H1 (cell line): ENCODE measurements around the gene TGM3. TPM values are rescaled to one million over a fixed set of nuclear protein-coding genes. Genes with fewer than 3 reads are reported as not detected.
A peak's percentile ranks its signal among the peaks of the same experiment; 100 is the strongest.

Source experiments
- CTCF ChIA-PET: fragments of 300-600 bp; sonication (Branson Sonifier 250); formaldehyde crosslinking; loops from one replicate; lab custom pipeline; 2021; ENCODE audit not compliant: partially characterized antibody; lab: Charles Lee
- POLR2A ChIA-PET: fragments of 300-600 bp; sonication (Branson Sonifier 250); formaldehyde crosslinking; loops from one replicate; lab custom pipeline; 2021; ENCODE audit warnings: inconsistent platforms; ENCODE audit not compliant: partially characterized antibody; lab: Charles Lee
- DNase-seq, 2 experiments: peaks; one replicate each; pipeline versions ENCODE4 v3.0.0 to v3.0.0-alpha.2; 2010 to 2022; ENCODE audit warnings: low spot score in 2 of 2, low read depth in 1 of 2, mixed read lengths in 1 of 2
- FAIRE-seq: peaks from 2 replicates; lab custom pipeline; 2011; peaks lifted over from hg19 to GRCh38; lab: Jason Lieb, UNC
- H2AFZ ChIP-seq: 2 replicates; pipeline ENCODE4 v1.8.1; 2012; ENCODE audit warnings: low read length, inconsistent platforms
- H2AK5ac ChIP-seq: 2 replicates; pipeline ENCODE4 v1.6.1; 2013; ENCODE audit warnings: low read depth, low read length
- H2BK120ac ChIP-seq: replicated peaks from 2 replicates; pipeline ENCODE3; 2013; ENCODE audit warnings: low read depth, low read length, inconsistent platforms
- H2BK12ac ChIP-seq: 2 replicates; pipeline ENCODE4 v1.6.1; 2013; ENCODE audit warnings: low read depth, low read length
- H2BK15ac ChIP-seq: 2 replicates; pipeline ENCODE4 v1.6.1; 2013; ENCODE audit warnings: low read length
- H2BK20ac ChIP-seq: 2 replicates; pipeline ENCODE4 v1.6.1; 2013; ENCODE audit warnings: low read length
- H2BK5ac ChIP-seq: 2 replicates; pipeline ENCODE4 v1.6.1; 2013; ENCODE audit warnings: low read depth, low read length
- H3K14ac ChIP-seq: 2 replicates; pipeline ENCODE4 v1.6.1; 2013; ENCODE audit warnings: inconsistent platforms; ENCODE audit not compliant: insufficient read length
- H3K18ac ChIP-seq: 2 replicates; pipeline ENCODE4 v1.6.1; 2013; ENCODE audit warnings: low read length; ENCODE audit errors: extremely low read depth
- H3K23ac ChIP-seq: 2 replicates; pipeline ENCODE4 v1.6.1; 2013; ENCODE audit warnings: inconsistent platforms; ENCODE audit not compliant: insufficient read length
- H3K23me2 ChIP-seq: 2 replicates; pipeline ENCODE4 v1.6.1; 2013; ENCODE audit warnings: low read depth, low read length
- H3K27ac ChIP-seq: 2 replicates; pipeline ENCODE4 v1.6.1; 2011; ENCODE audit warnings: low read depth, low read length, inconsistent platforms
- H3K27me3 ChIP-seq, 4 experiments: replicated peaks in 1 of 4; 1 replicate in 1 of 4; 2 replicates in 3 of 4; pipeline versions ENCODE4 v1.6.1 to v1.8.1; 2011 to 2013; ENCODE audit warnings: low read length in 3 of 4, mild to moderate bottlenecking in 3 of 4, inconsistent platforms in 2 of 4, mixed read lengths in 2 of 4, moderate library complexity in 1 of 4; ENCODE audit not compliant: control insufficient read depth in 3 of 4, insufficient read depth in 3 of 4; ENCODE audit errors: extremely low read depth in 1 of 4
- H3K36me3 ChIP-seq, 4 experiments: 2 replicates each; pipeline versions ENCODE4 v1.6.1 to v1.8.1; 2011 to 2013; ENCODE audit warnings: mild to moderate bottlenecking in 4 of 4, low read length in 3 of 4, moderate library complexity in 2 of 4, control low read depth in 1 of 4, inconsistent platforms in 1 of 4; ENCODE audit not compliant: insufficient read depth in 4 of 4, control insufficient read depth in 2 of 4
- H3K4ac ChIP-seq: replicated peaks from 2 replicates; pipeline ENCODE3; 2013; ENCODE audit warnings: low read length, low read depth, mixed read lengths, inconsistent platforms; ENCODE audit not compliant: insufficient read length
- H3K4me1 ChIP-seq, 4 experiments: replicated peaks in 1 of 4; 1 replicate in 1 of 4; 2 replicates in 3 of 4; pipeline versions ENCODE4 v1.6.1 to v1.8.1; 2011 to 2013; ENCODE audit warnings: low read length in 3 of 4, inconsistent platforms in 2 of 4, mixed read lengths in 1 of 4; ENCODE audit not compliant: insufficient read depth in 4 of 4, control insufficient read depth in 3 of 4
- H3K4me2 ChIP-seq, 2 experiments: 2 replicates each; pipeline versions ENCODE4 v1.6.1 to v1.8.1; 2011 to 2013; ENCODE audit warnings: low read depth in 2 of 2, low read length in 2 of 2, control low read depth in 1 of 2, inconsistent platforms in 1 of 2, mild to moderate bottlenecking in 1 of 2; ENCODE audit not compliant: insufficient read depth in 1 of 2
- H3K4me3 ChIP-seq, 4 experiments: fragments of 200-600, 300-600 bp in 1 of 4; sonication (generic), shearing (Covaris generic), sonication (Bioruptor Twin) in 1 of 4; 2 replicates each; pipeline versions ENCODE4 v1.5.1 to v1.8.1; 2011 to 2016; ENCODE audit warnings: low read length in 4 of 4, low read depth in 3 of 4, control low read depth in 2 of 4, inconsistent platforms in 2 of 4, mild to moderate bottlenecking in 2 of 4, mixed read lengths in 1 of 4, moderate library complexity in 1 of 4; ENCODE audit not compliant: insufficient read depth in 2 of 4; ENCODE audit errors: extremely low read depth in 1 of 4
- H3K56ac ChIP-seq: replicated peaks from 2 replicates; pipeline ENCODE3; 2013; ENCODE audit warnings: low read depth, mild to moderate bottlenecking, mixed read lengths, low read length, inconsistent platforms; ENCODE audit not compliant: insufficient read length
- H3K79me1 ChIP-seq: 2 replicates; pipeline ENCODE4 v1.6.1; 2013; ENCODE audit warnings: low read depth, low read length, control low read depth
- H3K79me2 ChIP-seq, 2 experiments: 2 replicates each; pipeline versions ENCODE4 v1.6.1 to v1.8.1; 2012 to 2013; ENCODE audit warnings: low read length in 2 of 2, mild to moderate bottlenecking in 2 of 2, inconsistent platforms in 1 of 2; ENCODE audit not compliant: insufficient read depth in 2 of 2, control insufficient read depth in 1 of 2
- H3K9ac ChIP-seq, 4 experiments: replicated peaks in 1 of 4; 1 replicate in 1 of 4; 2 replicates in 3 of 4; pipeline versions ENCODE4 v1.6.1 to v1.8.1; 2011 to 2013; ENCODE audit warnings: low read depth in 3 of 4, low read length in 3 of 4, control low read depth in 2 of 4, mild to moderate bottlenecking in 2 of 4, moderate library complexity in 2 of 4, inconsistent platforms in 1 of 4; ENCODE audit errors: extremely low read depth in 1 of 4
- H3K9me3 ChIP-seq, 2 experiments: 2 replicates each; pipeline versions ENCODE4 v1.6.1 to v1.8.1; 2012 to 2013; ENCODE audit warnings: mild to moderate bottlenecking in 2 of 2, moderate library complexity in 2 of 2, control low read depth in 1 of 2, inconsistent platforms in 1 of 2, low read depth in 1 of 2, low read length in 1 of 2, mixed read lengths in 1 of 2; ENCODE audit not compliant: insufficient read depth in 2 of 2
- H4K20me1 ChIP-seq, 2 experiments: replicated peaks in 1 of 2; 2 replicates each; pipeline versions ENCODE3 to v1.8.1; 2011 to 2013; ENCODE audit warnings: inconsistent platforms in 2 of 2, low read length in 2 of 2, mild to moderate bottlenecking in 1 of 2; ENCODE audit not compliant: insufficient read depth in 2 of 2, control insufficient read depth in 1 of 2
- H4K5ac ChIP-seq: 2 replicates; pipeline ENCODE4 v1.6.1; 2013; ENCODE audit warnings: low read length, low read depth, mixed read lengths, inconsistent platforms; ENCODE audit not compliant: insufficient read length
- H4K8ac ChIP-seq: 2 replicates; pipeline ENCODE4 v1.8.0; 2013; ENCODE audit warnings: mild to moderate bottlenecking, moderate library complexity, low read length, inconsistent platforms; ENCODE audit not compliant: insufficient read depth; ENCODE audit errors: extremely low read depth
- H4K91ac ChIP-seq: replicated peaks from 2 replicates; pipeline ENCODE3; 2013; ENCODE audit warnings: low read length, mixed read lengths, inconsistent platforms; ENCODE audit not compliant: insufficient read length
- CBX5 ChIP-seq: fragments of 300-800, 300-1000 bp; sonication (generic); IDR thresholded peaks from 2 replicates; pipeline ENCODE4 v1.7.1; 2016; ENCODE audit warnings: antibody characterized with exemption, low read length, low read depth
- JUND ChIP-seq: IDR thresholded peaks from 2 replicates; pipeline ENCODE4 v1.6.1; 2011; ENCODE audit warnings: mild to moderate bottlenecking, improper control_type of control experiment, low read length
- PHF8 ChIP-seq: fragments of 200-600 bp; sonication (generic); conservative IDR thresholded peaks from 2 replicates; pipeline ENCODE4 v1.7.1; 2012; ENCODE audit warnings: low read depth, mild to moderate bottlenecking, inconsistent platforms, low read length, moderate library complexity
- RNF2 ChIP-seq: fragments of 200-900, 300-1000 bp; sonication (generic); IDR thresholded peaks from 2 replicates; pipeline ENCODE4 v1.7.1; 2016; ENCODE audit warnings: borderline replicate concordance, low read depth, mild to moderate bottlenecking, antibody characterized with exemption, low read length; ENCODE audit not compliant: poor library complexity, severe bottlenecking; ENCODE audit errors: missing control alignments
- RXRA ChIP-seq: IDR thresholded peaks from 2 replicates; pipeline ENCODE4 v1.6.1; 2011; ENCODE audit warnings: low read depth, mild to moderate bottlenecking, low read length, moderate library complexity; ENCODE audit not compliant: insufficient read depth
- WGBS, 2 experiments: shearing (Covaris generic) in 1 of 2; methylation state at CpG; one replicate each; pipeline versions ENCODE4 v1.1.6 to v1.1.7; 2013 to 2015; ENCODE audit warnings: low lambda C conversion rate in 2 of 2, mixed read lengths in 2 of 2, inconsistent platforms in 1 of 2, low coverage in 1 of 2, missing lambda C conversion rate in 1 of 2; ENCODE audit not compliant: insufficient replicate concordance in 2 of 2, insufficient coverage in 1 of 2, insufficient read length in 1 of 2; ENCODE audit errors: extremely low coverage in 1 of 2, missing lambda C conversion rate in 1 of 2; 5-methylcytosine and 5-hydroxymethylcytosine counted together
- polyA plus RNA-seq, 7 experiments: library from polyadenylated mRNA; depleted of rRNA in 3 of 7; stranded (reverse) in 5 of 7; unstranded in 2 of 7; fragments of >200 nt in 5 of 7; fragments of 200-250 nt in 2 of 7; gene quantifications; 1 replicate in 5 of 7; 2 replicates in 1 of 7; 4 replicates in 1 of 7; pipeline versions ENCODE4 v1.2.1 to v1.2.3, GENCODE V29; 2011 to 2013; ENCODE audit warnings: missing spikeins in 2 of 7, mixed read lengths in 2 of 7
- total RNA-seq: library from RNA; stranded (reverse); fragmentation: NEBNext Ultra II Directional; extraction: Animal tissue kit (Norgen Biotek cat#: 25700); gene quantifications from 2 replicates; pipeline ENCODE4 v1.2.1, GENCODE V29; 2021
- TF ChIP-seq, protein P1 (sequence below), 3 experiments: IDR thresholded peaks; 1 replicate in 2 of 3; 2 replicates in 1 of 3; pipeline versions ENCODE4 v1.5.1 to v1.6.1; 2011; ENCODE audit warnings: low read length in 3 of 3, mild to moderate bottlenecking in 3 of 3, inconsistent platforms in 2 of 3, low read depth in 1 of 3, moderate library complexity in 1 of 3; ENCODE audit not compliant: insufficient read depth in 1 of 3; ENCODE audit errors: control extremely low read depth in 1 of 3
- TF ChIP-seq, protein P2 (sequence below): IDR thresholded peaks from 2 replicates; pipeline ENCODE4 v1.6.1; 2012; ENCODE audit warnings: low read length, inconsistent platforms
- TF ChIP-seq, protein P3 (sequence below): IDR thresholded peaks from 2 replicates; pipeline ENCODE4 v1.6.1; 2011; ENCODE audit warnings: low read length, improper control_type of control experiment

The TGM3 gene
- total and polyA plus RNA-seq, 2 of the 8 experiments (the other 6 are each of a cell fraction or from before 2014, with no cell fraction given), result 0.12 TPM; not detected in 1

DNA sequence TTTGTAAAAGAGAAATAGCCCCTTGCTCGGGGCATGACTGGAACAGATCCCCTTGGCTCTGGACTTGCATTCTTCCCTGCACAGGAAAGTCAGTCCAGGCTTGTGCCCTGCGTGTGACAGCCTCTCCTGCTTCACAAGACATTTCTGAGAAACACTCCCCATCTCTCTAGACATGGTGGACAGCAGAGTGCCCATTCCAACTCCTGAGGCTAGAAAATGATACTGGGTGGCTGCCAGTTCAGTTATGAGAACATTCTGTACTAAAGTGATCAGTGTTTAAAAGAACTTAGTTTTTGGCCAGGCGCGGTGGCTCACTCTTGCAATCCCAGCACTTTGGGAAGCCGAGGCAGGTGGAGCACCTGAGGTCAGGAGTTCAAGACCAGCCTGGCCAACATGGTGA, 41.3 kb downstream of the TGM3 start:
- no peak overlapping the region for H3K9ac ChIP-seq
- H3K14ac ChIP-seq, result no peak overlapping the region
- H2AK5ac ChIP-seq, result no peak overlapping the region
- H3K4me3 ChIP-seq, result no peak overlapping the region
- no peak overlapping the region for H4K5ac ChIP-seq
- no peak overlapping the region for H4K91ac ChIP-seq
- H4K20me1 ChIP-seq, result no peaks in the 10 kb centered on the region
- no peaks in the 10 kb centered on the region for H3K9me3 ChIP-seq
- H3K56ac ChIP-seq, result no peak overlapping the region
- WGBS, 2 experiments, result 89% methylated on average over 5 of the region's 5 CpGs; no CpG with 5 or more reads in 1 of the 2 experiments
- no peak overlapping the region for H2BK15ac ChIP-seq
- H2BK20ac ChIP-seq, result no peak overlapping the region
- no peak overlapping the region for H3K23ac ChIP-seq
- FAIRE-seq (no peak), DNase-seq (peak in 1 of 2 experiments; percentile 11)
- ChIA-PET POLR2A (no interaction called here), CTCF (interaction anchor here (0.8 kb wide), 1 partner anchor 129 kb away, joined by 3 read pairs; no protein-coding TSS in a partner anchor)
- no peak overlapping the region for H2AFZ ChIP-seq
- no peaks in the 10 kb centered on the region for H3K4me1 ChIP-seq
- H3K18ac ChIP-seq, result no peak overlapping the region
- H3K27me3 ChIP-seq, result no peaks in the 10 kb centered on the region
- no peak overlapping the region for H2BK12ac ChIP-seq
- no peak overlapping the region for H3K27ac ChIP-seq
- no peak overlapping the region for H4K8ac ChIP-seq
- H3K79me2 ChIP-seq, result no peaks in the 10 kb centered on the region
- H3K36me3 ChIP-seq, result no peaks in the 10 kb centered on the region
- H3K4ac ChIP-seq, result no peak overlapping the region
- H2BK5ac ChIP-seq, result no peak overlapping the region
- no peaks in the 10 kb centered on the region for H3K23me2 ChIP-seq
- H3K79me1 ChIP-seq, result no peaks in the 10 kb centered on the region
- H3K4me2 ChIP-seq, result no peak overlapping the region
- no peak overlapping the region for H2BK120ac ChIP-seq
- TF ChIP-seq RNF2 (no peak), PHF8 (no peak), CBX5 (no peak), JUND (no peak), RXRA (no peak)
- TF ChIP-seq, protein P1, sequence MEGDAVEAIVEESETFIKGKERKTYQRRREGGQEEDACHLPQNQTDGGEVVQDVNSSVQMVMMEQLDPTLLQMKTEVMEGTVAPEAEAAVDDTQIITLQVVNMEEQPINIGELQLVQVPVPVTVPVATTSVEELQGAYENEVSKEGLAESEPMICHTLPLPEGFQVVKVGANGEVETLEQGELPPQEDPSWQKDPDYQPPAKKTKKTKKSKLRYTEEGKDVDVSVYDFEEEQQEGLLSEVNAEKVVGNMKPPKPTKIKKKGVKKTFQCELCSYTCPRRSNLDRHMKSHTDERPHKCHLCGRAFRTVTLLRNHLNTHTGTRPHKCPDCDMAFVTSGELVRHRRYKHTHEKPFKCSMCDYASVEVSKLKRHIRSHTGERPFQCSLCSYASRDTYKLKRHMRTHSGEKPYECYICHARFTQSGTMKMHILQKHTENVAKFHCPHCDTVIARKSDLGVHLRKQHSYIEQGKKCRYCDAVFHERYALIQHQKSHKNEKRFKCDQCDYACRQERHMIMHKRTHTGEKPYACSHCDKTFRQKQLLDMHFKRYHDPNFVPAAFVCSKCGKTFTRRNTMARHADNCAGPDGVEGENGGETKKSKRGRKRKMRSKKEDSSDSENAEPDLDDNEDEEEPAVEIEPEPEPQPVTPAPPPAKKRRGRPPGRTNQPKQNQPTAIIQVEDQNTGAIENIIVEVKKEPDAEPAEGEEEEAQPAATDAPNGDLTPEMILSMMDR (IDR thresholded peaks at IDR 0.05; ENCODE audit: control extremely low read depth in 1 of 3, insufficient read depth in 1 of 3, low read depth in 1 of 3, low read length in 3 of 3), result no peak
- TF ChIP-seq, protein P2, sequence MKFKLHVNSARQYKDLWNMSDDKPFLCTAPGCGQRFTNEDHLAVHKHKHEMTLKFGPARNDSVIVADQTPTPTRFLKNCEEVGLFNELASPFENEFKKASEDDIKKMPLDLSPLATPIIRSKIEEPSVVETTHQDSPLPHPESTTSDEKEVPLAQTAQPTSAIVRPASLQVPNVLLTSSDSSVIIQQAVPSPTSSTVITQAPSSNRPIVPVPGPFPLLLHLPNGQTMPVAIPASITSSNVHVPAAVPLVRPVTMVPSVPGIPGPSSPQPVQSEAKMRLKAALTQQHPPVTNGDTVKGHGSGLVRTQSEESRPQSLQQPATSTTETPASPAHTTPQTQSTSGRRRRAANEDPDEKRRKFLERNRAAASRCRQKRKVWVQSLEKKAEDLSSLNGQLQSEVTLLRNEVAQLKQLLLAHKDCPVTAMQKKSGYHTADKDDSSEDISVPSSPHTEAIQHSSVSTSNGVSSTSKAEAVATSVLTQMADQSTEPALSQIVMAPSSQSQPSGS, result no peak
- TF ChIP-seq, protein P3, sequence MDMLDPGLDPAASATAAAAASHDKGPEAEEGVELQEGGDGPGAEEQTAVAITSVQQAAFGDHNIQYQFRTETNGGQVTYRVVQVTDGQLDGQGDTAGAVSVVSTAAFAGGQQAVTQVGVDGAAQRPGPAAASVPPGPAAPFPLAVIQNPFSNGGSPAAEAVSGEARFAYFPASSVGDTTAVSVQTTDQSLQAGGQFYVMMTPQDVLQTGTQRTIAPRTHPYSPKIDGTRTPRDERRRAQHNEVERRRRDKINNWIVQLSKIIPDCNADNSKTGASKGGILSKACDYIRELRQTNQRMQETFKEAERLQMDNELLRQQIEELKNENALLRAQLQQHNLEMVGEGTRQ, result no peak
